AG10803 (cell line): ENCODE results near the gene TGFBR1.

Experiments
- DNase-seq: peaks from one replicate; pipeline ENCODE4 v3.0.0; 2010; ENCODE audit warnings: low read depth
- H3K4me3 ChIP-seq: 2 replicates; pipeline ENCODE4 v1.5.1; 2011; ENCODE audit warnings: mild to moderate bottlenecking, low read length, control low read depth
- CTCF ChIP-seq: conservative IDR thresholded peaks from 2 replicates; pipeline ENCODE4 v1.5.1; 2011; ENCODE audit warnings: mild to moderate bottlenecking, low read length, control low read depth, inconsistent platforms

Gene TGFBR1

GRCh38 chr9:99135456-99135855 lies 30.5 kb downstream of the TGFBR1 start:
- H3K4me3 ChIP-seq = no peak overlapping the region
- DNase-seq = no peak
- TF ChIP-seq CTCF = no peak

GRCh38 chr9:99137225-99137624 lies 32.3 kb downstream of the TGFBR1 start:
- no peak overlapping the region for H3K4me3 ChIP-seq
- TF ChIP-seq CTCF = no peak
- no peak for DNase-seq

GRCh38 chr9:99137891-99138290 lies 33.0 kb downstream of the TGFBR1 start:
- H3K4me3 ChIP-seq = no peak overlapping the region
- TF ChIP-seq CTCF = no peak
- DNase-seq = no peak

GRCh38 chr9:99138424-99139284 lies 33.7 kb downstream of the TGFBR1 start:
- no peak for TF ChIP-seq CTCF
- H3K4me3 ChIP-seq = no peak overlapping the region
- no peak for DNase-seq

- TF ChIP-seq CTCF = no peak
- no peak overlapping the region for H3K4me3 ChIP-seq
- no peak for DNase-seq
These were observed 35.0 kb downstream of the TGFBR1 start for GRCh38 chr9:99139868-99140267.

- peak; percentile 68 for DNase-seq
- H3K4me3 ChIP-seq = no peak overlapping the region
- peak; percentile 97 for TF ChIP-seq CTCF
These were observed 35.9 kb downstream of the TGFBR1 start for GRCh38 chr9:99140685-99141314.

- TF ChIP-seq CTCF = no peak
- DNase-seq = no peak
- no peak overlapping the region for H3K4me3 ChIP-seq
These were observed 36.9 kb downstream of the TGFBR1 start for GRCh38 chr9:99141849-99142248.
